Memory B cell (primary cell): ENCODE measurements around the gene KLRK1.
A peak's percentile ranks its signal among the peaks of the same experiment; 100 is the strongest.
"Not testable (repeated sequence)": the region's sequence is repeated elsewhere in the genome, so short reads cannot be mapped to it uniquely, and the experiment has no call there.

ENCODE experiments used
- ATAC-seq: fragments of 150-1000 bp; cut with Tn5 transposase; 2 replicates; pipeline ENCODE4 v1.10.0; 2021; ENCODE audit warnings: low read depth, mild to moderate bottlenecking, moderate library complexity
- DNase-seq, 2 donors: peaks; one replicate each; pipeline ENCODE4 v3.0.0; 2022; ENCODE audit warnings: low spot score in 2 of 2
- H3K27ac Mint-ChIP-seq: one replicate; pipeline ENCODE4 v1.8.0; 2022; ENCODE audit warnings: mild to moderate bottlenecking, moderate library complexity, mixed read lengths
- H3K27me3 Mint-ChIP-seq: one replicate; pipeline ENCODE4 v1.8.0; 2022; ENCODE audit warnings: mixed read lengths
- H3K36me3 Mint-ChIP-seq: one replicate; pipeline ENCODE4 v1.8.0; 2022; ENCODE audit warnings: mild to moderate bottlenecking, mixed read lengths
- H3K4me1 Mint-ChIP-seq: one replicate; pipeline ENCODE4 v1.8.0; 2022; ENCODE audit warnings: mixed read lengths
- H3K4me3 Mint-ChIP-seq: one replicate; pipeline ENCODE4 v1.8.0; 2022; ENCODE audit warnings: mild to moderate bottlenecking, moderate library complexity, mixed read lengths
- H3K9me3 Mint-ChIP-seq: one replicate; pipeline ENCODE4 v1.8.0; 2022; ENCODE audit warnings: mixed read lengths

Gene KLRK1

DNA sequence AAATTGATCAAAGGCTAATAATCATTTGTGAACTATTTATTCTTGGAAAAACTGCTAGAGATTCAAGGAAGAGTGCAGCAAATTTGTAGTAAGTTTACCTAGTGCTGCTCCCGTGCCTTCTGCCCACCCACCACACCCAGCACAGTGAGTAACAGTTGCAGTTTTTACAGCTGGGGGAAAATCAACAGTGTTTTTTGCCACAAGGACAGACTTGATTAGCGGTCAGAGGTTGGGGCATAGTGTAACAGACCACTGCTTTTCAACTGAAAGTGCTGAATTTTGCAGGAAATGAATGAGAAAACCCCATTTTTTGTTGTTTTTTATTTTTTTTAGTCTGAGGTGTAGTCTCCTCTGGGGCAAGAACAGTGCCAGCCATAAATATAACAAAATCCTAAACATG lies 7.5 kb upstream of the KLRK1 start:
- Mint-ChIP-seq H3K27me3 (peaks cover 4% of the 10 kb centered on the region), H3K4me3 (no peak overlapping the region), H3K4me1 (peaks cover 14% of the 10 kb centered on the region), H3K9me3 (no peaks in the 10 kb centered on the region), H3K27ac (no peak overlapping the region), H3K36me3 (no peaks in the 10 kb centered on the region)
- no peak for ATAC-seq
- DNase-seq = no peak

DNA sequence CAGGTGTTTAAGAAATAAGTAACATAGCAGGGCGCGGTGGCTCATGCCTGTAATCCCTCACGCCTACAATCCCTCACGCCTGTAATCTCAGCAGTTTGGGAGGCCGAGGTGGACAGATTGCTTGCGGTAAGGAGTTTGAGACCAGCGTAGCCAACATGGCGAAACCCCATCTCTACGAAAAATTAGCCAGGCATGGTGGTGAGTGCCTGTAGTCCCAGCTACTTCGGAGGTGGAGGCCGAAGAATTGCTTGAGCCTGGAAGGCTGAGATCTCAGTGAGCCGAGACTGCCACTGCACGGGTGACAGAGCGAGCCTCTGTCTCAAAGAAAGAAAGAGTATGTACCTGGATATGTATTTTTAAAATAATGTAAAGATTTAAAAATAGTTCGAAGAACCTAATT lies 6.3 kb upstream of the KLRK1 start:
- Mint-ChIP-seq H3K4me3 (peak overlapping the region; percentile 77), H3K4me1 (peaks cover 14% of the 10 kb centered on the region), H3K27ac (peak overlapping the region; percentile 98)
- H3K36me3 Mint-ChIP-seq, DNase-seq, H3K9me3 Mint-ChIP-seq, ATAC-seq, H3K27me3 Mint-ChIP-seq: not testable (repeated sequence)

DNA sequence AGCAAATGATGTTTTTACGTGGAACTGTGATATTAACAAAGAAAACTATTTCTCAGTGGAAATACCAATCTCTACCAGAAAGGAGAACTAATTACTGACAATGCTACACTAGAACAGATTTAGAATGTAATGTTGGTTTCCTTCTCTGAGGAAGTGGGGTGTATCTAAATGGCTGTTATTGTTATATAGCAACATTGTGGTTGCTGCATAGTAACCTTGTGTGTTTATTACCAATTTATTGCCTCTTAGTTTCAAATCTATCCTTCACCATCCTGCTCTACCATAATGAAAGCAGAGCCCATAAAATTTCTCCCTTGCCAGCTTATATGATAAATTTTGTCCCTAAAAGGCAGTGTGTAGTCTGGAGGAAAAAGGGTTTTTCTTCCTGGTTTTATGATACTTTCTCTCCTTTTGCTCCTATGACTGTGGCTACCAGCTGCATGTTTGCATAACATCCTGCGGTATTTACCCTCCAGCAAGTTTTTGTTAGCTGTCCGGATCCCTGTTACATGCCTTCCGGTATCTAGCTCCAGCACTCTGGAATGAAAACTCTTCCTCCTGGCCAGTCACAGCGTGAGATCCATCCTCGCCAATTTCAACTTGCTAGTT lies 5.7 kb upstream of the KLRK1 start:
- H3K4me1 Mint-ChIP-seq = peaks cover 14% of the 10 kb centered on the region
- H3K4me3 Mint-ChIP-seq = peak overlapping the region; percentile 77
- DNase-seq = peak in 1 of 2 donors; percentile 41
- H3K27me3 Mint-ChIP-seq = peaks cover 2% of the 10 kb centered on the region
- peak; percentile 91 for ATAC-seq
- peak overlapping the region; percentile 98 for H3K27ac Mint-ChIP-seq
- no peaks in the 10 kb centered on the region for H3K36me3 Mint-ChIP-seq
- no peaks in the 10 kb centered on the region for H3K9me3 Mint-ChIP-seq

DNA sequence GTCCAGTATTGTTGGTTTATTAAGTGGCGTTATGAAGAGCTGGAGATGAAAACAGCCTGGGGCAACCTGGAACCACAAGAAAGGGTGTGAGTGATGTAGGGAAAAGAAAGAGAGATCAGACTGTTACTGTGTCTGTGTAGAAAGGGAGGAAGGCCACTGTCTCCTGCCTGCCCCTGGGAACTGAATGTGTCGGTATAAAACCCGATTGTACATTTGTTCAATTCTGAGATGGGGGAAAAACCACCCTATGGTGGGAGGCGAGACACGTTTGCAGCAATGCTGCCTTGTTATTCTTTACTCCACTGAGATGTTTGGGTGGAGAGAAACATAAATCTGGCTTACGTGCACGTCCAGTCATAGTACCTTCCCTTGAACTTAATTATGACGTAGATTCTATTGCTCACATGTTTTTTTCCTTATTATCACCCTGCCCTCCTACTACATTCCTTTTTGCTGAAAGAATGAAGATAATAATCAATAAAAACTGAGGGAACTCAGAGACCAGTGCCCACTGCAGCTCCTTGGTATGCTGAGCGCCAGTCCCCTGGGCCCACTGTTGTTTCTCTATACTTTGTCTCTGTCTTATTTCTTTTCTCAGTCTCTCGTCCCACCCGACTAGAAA lies 4.8 kb upstream of the KLRK1 start:
- peak overlapping the region; percentile 38 for H3K4me3 Mint-ChIP-seq
- not testable (repeated sequence) for DNase-seq, ATAC-seq, H3K36me3 Mint-ChIP-seq, H3K27me3 Mint-ChIP-seq, H3K9me3 Mint-ChIP-seq
- H3K4me1 Mint-ChIP-seq = peaks cover 14% of the 10 kb centered on the region
- H3K27ac Mint-ChIP-seq = peak overlapping the region; percentile 98

DNA sequence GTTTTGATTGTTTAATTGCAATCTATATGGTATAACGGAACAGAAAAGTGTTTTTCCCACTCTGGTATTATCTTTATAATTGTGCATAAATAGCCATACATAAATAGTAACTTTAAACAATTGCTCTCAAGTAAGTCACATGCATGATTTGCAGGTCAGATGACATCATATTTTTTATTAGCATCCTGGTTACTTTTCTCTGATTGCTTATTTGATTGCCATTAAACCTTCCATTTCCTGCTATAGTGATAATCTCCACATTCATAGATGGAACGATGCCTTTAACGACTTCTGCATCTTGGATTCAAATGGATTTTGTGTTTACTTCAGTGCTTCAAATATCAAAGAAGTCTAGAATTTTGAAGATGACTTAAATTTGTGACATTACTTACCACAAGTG lies 3.5 kb upstream of the KLRK1 start:
- Mint-ChIP-seq H3K4me1 (peaks cover 14% of the 10 kb centered on the region), H3K27me3 (peaks cover 2% of the 10 kb centered on the region), H3K9me3 (no peaks in the 10 kb centered on the region), H3K4me3 (no peak overlapping the region), H3K27ac (peak overlapping the region; percentile 98), H3K36me3 (no peaks in the 10 kb centered on the region)
- no peak for DNase-seq
- no peak for ATAC-seq

DNA sequence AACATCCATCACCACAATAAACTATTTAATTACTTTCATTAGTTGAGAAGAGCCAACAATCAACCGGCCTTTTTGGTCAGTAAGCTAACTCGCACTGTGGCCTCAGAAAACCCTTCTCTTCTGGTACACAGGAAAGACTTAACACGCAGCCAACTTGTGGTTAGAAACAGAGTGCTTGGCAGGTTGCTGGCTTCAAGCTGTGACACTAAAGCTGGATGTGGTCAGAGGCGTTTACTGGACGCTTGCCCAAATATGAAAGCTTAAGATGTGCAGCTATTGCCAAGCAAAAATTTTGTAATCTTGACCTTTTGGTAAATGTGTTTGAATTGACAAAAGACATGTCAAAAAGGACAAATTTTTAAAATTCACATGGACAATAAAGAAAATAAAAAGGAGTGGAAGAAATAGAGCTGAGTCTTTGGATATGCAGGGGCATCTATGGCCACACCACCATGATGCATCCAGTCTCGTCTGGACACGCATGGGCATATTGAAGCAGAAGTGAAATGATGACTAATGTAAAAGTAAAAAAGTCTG lies 2.6 kb upstream of the KLRK1 start:
- Mint-ChIP-seq H3K9me3 (no peaks in the 10 kb centered on the region), H3K4me1 (peaks cover 14% of the 10 kb centered on the region), H3K36me3 (no peaks in the 10 kb centered on the region), H3K4me3 (no peak overlapping the region), H3K27me3 (no peaks in the 10 kb centered on the region), H3K27ac (peak overlapping the region; percentile 74)
- ATAC-seq (no peak), DNase-seq (no peak)

DNA sequence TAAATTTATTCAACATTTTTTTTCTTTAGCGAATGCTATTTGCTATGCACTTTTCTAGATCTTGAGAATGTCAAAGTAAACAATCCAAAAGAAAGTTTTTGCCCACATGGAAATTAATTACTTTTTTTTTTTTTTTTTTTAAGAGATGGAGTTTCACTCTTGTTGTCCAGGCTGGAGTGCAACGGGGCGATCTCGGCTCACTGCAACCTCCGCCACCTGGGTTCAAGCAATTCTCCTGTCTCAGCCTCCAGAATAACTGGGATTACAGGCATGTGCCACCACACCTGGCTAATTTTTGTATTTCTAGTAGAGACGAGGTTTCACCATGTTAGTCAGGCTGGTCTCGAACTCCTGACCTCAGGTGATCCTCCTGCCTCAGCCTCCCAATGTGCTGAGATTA lies 1.1 kb upstream of the KLRK1 start:
- H3K4me3 Mint-ChIP-seq, H3K36me3 Mint-ChIP-seq, H3K9me3 Mint-ChIP-seq, H3K27ac Mint-ChIP-seq, ATAC-seq, H3K27me3 Mint-ChIP-seq, DNase-seq: not testable (repeated sequence)
- H3K4me1 Mint-ChIP-seq = peaks cover 14% of the 10 kb centered on the region

DNA sequence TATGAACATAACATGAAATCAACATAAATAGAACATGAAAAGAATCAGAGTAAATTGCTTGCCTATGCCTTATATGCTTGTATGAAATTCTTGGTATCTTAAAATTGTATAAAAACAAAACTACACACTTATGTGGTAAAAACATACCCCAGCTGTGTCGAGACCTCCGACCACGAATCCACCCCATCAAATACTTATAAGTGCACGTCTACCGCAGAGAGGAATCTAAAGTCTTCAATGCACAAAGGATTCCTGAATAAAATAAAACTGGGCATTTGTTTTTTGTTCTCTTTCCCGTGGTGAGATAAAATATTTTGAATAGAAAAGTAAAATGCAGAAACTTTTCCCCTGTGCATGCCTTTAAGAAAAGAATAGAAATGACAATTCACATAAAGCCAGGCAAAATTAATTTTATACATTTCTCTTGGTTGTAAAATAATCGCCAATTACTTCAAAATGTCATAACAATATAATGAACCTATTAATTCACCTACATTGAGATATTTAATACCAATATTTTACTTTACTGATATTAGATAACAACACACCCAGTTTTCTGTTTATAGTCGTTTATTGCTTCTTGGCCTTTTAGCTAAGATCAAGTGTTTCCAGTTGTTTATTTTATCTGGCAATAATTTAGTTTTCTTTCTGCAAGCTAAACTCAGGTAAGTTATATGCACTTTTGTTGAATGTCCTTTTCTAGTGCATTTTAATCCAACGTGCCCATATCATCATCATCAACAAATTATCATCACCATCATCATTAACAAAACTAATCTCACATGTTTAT lies 1.0 kb downstream of the KLRK1 start:
- no peak for DNase-seq

DNA sequence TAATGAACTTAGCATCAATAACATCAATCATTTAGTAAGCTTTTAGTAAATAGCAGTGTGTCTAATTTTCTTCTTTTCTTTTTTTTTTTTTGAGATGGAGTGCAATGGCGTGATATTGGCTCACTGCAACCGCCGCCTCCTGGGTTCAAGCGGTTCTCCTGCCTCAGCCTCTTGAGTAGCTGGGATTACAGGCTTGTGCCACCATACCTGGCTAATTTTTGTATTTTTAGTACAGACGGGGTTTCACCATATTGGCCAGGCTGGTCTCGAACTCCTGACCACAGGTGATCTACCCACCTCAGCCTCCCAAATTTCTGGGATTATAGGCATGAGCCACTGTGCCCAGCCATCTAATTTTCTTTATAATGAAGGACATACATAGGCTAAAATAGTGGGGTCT lies 2.3 kb downstream of the KLRK1 start:
- H3K36me3 Mint-ChIP-seq, ATAC-seq, H3K9me3 Mint-ChIP-seq, H3K27me3 Mint-ChIP-seq, H3K4me1 Mint-ChIP-seq, DNase-seq: not testable (repeated sequence)
- Mint-ChIP-seq H3K27ac (peak overlapping the region; percentile 31), H3K4me3 (peak overlapping the region; percentile 32)

More for the DNA sequence above, 1.0 kb downstream of the KLRK1 start:
- Mint-ChIP-seq H3K9me3 (peaks cover 1% of the 10 kb centered on the region), H3K4me1 (no peaks in the 10 kb centered on the region), H3K36me3 (peaks cover 2% of the 10 kb centered on the region), H3K27me3 (no peaks in the 10 kb centered on the region), H3K4me3 (peak overlapping the region; percentile 66), H3K27ac (peak overlapping the region; percentile 62)
- ATAC-seq = no peak

DNA sequence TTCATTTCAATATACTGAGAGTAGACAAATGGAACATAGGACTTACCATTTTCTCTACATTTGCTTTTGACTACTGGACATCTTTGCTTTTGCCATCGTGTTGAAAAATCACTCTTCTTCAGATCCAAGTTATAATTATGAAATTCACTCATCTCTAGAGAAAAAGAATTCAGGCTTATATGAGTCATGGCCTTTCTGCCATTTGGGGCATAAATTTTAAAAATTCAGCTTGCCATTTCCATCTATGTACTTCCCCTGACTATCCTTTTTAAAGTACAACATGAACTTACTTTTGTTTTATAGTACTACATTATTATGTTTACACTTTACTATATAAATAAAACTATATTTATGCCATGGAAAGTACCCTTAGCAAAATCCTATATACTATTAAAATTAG lies 3.0 kb downstream of the KLRK1 start:
- H3K36me3 Mint-ChIP-seq = peaks cover 2% of the 10 kb centered on the region
- H3K9me3 Mint-ChIP-seq = peaks cover 1% of the 10 kb centered on the region
- H3K4me1 Mint-ChIP-seq = no peaks in the 10 kb centered on the region
- ATAC-seq (no peak), DNase-seq (no peak)
- no peak overlapping the region for H3K27ac Mint-ChIP-seq
- H3K4me3 Mint-ChIP-seq = no peak overlapping the region
- H3K27me3 Mint-ChIP-seq = no peaks in the 10 kb centered on the region

DNA sequence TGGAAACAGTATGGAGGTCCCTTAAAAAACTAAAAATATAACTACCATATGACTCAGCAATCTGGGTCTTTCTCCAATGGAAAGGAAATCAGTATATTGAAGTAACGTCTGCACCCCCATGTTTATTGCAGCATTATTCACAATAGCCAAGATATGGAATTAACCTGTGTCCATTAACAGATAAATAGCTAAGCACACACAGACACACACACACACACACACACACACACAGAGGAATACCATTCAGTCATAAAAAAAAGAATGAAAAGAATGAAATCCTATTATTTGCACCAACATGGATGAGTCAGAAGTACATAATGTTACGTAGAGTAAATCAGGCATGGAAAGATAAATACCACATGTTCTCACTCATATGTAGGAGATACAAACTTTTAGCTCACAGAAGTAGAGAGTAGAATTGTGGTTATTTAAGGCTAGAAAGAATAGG lies 4.7 kb downstream of the KLRK1 start:
- Mint-ChIP-seq H3K4me1 (no peaks in the 10 kb centered on the region), H3K36me3 (peaks cover 5% of the 10 kb centered on the region), H3K9me3 (peaks cover 1% of the 10 kb centered on the region), H3K27ac (no peak overlapping the region), H3K4me3 (peak overlapping the region; percentile 2), H3K27me3 (no peaks in the 10 kb centered on the region)
- no peak for DNase-seq
- no peak for ATAC-seq

DNA sequence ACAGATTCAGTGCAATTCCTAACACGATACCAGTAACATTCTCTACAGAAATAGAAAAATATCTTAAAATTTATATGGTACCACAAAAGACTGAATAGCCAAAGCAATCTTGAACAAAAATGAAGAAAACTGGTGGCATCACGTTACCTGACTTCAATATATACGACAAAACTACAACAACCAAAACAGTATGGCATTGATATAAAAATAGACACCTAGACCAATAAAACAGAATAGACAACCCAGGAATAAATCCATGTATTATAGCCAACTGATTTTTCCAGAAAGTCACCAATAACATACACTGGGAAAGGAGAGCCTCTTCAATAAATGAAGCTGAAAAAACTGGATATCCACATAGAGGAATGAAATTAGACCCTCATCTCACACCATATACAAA lies 5.7 kb downstream of the KLRK1 start:
- no peaks in the 10 kb centered on the region for H3K4me1 Mint-ChIP-seq
- ATAC-seq = no peak
- no peak overlapping the region for H3K4me3 Mint-ChIP-seq
- no peak for DNase-seq
- H3K36me3 Mint-ChIP-seq = peaks cover 5% of the 10 kb centered on the region
- no peak overlapping the region for H3K27ac Mint-ChIP-seq
- no peaks in the 10 kb centered on the region for H3K27me3 Mint-ChIP-seq
- H3K9me3 Mint-ChIP-seq = peaks cover 1% of the 10 kb centered on the region

DNA sequence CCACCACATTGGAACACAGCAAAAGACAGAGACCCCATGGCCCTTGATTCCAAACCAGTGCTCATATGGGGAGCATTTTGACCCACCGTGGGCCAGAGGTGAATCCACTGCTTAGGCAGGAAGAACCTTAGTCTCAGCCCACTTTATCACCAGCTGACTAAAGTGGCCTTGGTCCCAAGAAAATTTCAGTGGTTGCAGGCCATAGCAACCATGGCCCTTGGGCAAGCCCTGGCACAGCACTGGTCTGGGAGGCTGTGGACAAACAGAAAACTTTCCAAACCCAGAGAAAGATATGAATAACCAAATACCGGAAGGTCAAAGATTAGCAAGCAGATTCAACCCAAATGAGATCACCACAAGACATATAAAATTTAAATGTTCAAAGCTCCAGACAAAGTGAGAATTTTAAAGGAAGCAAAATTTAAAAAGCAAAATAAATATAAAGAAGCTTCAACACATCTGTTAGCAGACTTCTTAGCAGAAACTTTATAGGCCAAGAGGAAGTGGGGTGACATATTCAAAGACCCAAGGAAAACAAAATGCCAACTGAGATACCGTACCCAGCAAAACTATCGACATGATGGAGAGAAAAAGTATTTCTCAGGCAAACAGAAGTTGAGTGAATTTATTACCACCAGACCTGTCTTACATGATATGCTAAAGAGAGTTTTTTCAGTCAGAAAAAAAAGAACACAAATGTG lies 7.8 kb downstream of the KLRK1 start:
- Mint-ChIP-seq H3K27ac (no peak overlapping the region), H3K4me3 (no peak overlapping the region), H3K36me3 (peaks cover 5% of the 10 kb centered on the region), H3K27me3 (no peaks in the 10 kb centered on the region), H3K4me1 (no peaks in the 10 kb centered on the region), H3K9me3 (peaks cover 1% of the 10 kb centered on the region)
- DNase-seq (no peak), ATAC-seq (no peak)

DNA sequence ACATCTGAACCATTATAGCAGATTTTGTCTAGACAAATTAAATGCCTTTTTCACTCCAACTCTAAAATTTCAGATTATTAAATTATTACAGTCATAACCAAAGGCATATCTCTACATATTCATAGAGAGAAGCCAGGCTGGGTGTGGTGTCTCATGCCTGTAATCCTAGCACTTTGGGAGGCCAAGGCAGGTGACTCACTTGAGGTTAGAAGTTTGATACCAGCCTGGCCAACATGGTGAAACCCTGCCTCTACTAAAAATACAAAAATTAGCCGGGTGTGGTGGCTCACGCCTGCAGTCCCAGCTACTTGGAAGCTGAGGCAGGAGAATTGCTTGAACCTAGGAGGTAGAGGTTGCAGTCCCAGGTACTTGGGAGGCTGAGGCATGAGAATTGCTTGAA lies 11.1 kb downstream of the KLRK1 start:
- H3K9me3 Mint-ChIP-seq, H3K36me3 Mint-ChIP-seq, H3K27me3 Mint-ChIP-seq, H3K4me1 Mint-ChIP-seq, DNase-seq, H3K27ac Mint-ChIP-seq, H3K4me3 Mint-ChIP-seq, ATAC-seq: not testable (repeated sequence)
